HepG2 (cell line): ENCODE results near the gene CPLX3. TPM values are rescaled to one million over a fixed set of nuclear protein-coding genes. Genes with fewer than 3 reads are reported as not detected.

Experiments
- CTCF ChIP-seq: sonication (generic); formaldehyde crosslinking; IDR thresholded peaks from 2 replicates; pipeline ENCODE4 v1.5.0; 2020; ENCODE audit warnings: mild to moderate bottlenecking, missing genetic modification reagents, moderate library complexity
- HIC2 ChIP-seq: sonication (generic); formaldehyde crosslinking; IDR thresholded peaks from 2 replicates; pipeline ENCODE4 v1.9.0; 2022; ENCODE audit warnings: low read depth, missing genetic modification reagents
- ZFP91 ChIP-seq: sonication (generic); formaldehyde crosslinking; IDR thresholded peaks from 2 replicates; pipeline ENCODE4 v1.9.0; 2022; ENCODE audit warnings: missing genetic modification reagents, mild to moderate bottlenecking, borderline replicate concordance
- polyA plus RNA-seq, 8 experiments: library from polyadenylated mRNA; depleted of rRNA in 3 of 8; stranded (reverse) in 7 of 8; unstranded in 1 of 8; fragments of >200 nt; fragmentation: Illumina TruSeq in 4 of 8; extraction: Trizol in 4 of 8; gene quantifications; 2 replicates each; pipeline versions ENCODE4 v1.2.1 to v1.2.3, GENCODE V29; 2011 to 2016; ENCODE audit warnings: low read depth in 4 of 8, missing spikeins in 1 of 8, mixed read lengths in 1 of 8; ENCODE audit not compliant: insufficient read depth in 1 of 8
- total RNA-seq, 5 experiments: library from RNA; depleted of rRNA; stranded (reverse); fragments of >200 nt; fragmentation: Illumina TruSeq; extraction: Trizol; gene quantifications; 2 replicates each; pipeline ENCODE4 v1.2.3, GENCODE V29; 2016; ENCODE audit warnings: low read depth in 1 of 5

Gene CPLX3
- total and polyA plus RNA-seq, 2 of the 13 experiments (the other 11 are each of a cell fraction or from before 2014, with no cell fraction given): not detected

GRCh38 chr15:74776821-74777768 is 49.3 kb upstream of the CPLX3 start (continued):
- 0 out of 2 replicates have a peak, but pooled peaks have one; percentile 32 for TF ChIP-seq ZFP91 (CRISPR knock-in tag)
- TF ChIP-seq CTCF (CRISPR knock-in tag): peak; percentile 31
- TF ChIP-seq HIC2: peak; percentile 73; the same call in 1 of the 2 replicates
